Skeletal muscle cell (primary cell): Measurements from ENCODE around the gene ABLIM2.
A peak's percentile ranks its signal among the peaks of the same experiment; 100 is the strongest.

Experiments
- DNase-seq: peaks from one replicate; pipeline ENCODE4 v3.0.0-alpha.2; 2010; ENCODE audit warnings: low read depth
- H3K4me3 ChIP-seq: 2 replicates; pipeline ENCODE4 v1.5.1; 2011; ENCODE audit warnings: low read depth, mild to moderate bottlenecking, control low read depth, low read length, moderate library complexity

The ABLIM2 gene

GRCh38 chr4:8112036-8112576 is 46.5 kb downstream of the ABLIM2 start:
- DNase-seq, result no peak
- H3K4me3 ChIP-seq, result no peak overlapping the region

- no peak for DNase-seq
- H3K4me3 ChIP-seq, result no peak overlapping the region
These were observed 48.3 kb downstream of the ABLIM2 start for GRCh38 chr4:8110071-8110986.

GRCh38 chr4:8109406-8110065 is 49.1 kb downstream of the ABLIM2 start:
- no peak overlapping the region for H3K4me3 ChIP-seq
- DNase-seq, result no peak

DNA sequence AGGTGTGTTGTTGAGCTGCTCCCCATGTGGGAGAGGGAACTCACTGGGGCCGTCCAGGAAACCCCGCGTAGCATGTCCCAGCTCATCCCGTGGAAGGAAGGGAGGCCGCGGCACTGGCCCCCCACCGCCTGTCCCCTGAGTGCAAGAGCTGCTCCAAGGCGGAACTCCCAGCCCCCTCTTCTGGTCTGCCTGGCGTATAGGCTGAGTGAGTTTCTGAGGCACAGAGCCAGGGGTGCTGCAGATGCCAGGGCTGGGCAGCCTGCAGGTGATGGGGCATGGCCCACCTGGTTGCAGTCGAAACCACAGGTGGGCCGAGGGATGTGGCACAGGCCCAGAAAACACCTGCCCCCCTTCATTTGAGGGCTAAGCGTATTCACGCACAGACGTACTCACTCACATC is 49.6 kb downstream of the ABLIM2 start:
- no peak overlapping the region for H3K4me3 ChIP-seq
- DNase-seq, result no peak

- no peak for DNase-seq
- no peak overlapping the region for H3K4me3 ChIP-seq
These were observed 50.4 kb downstream of the ABLIM2 start for GRCh38 chr4:8108261-8108660.

GRCh38 chr4:8107146-8107657 is 51.4 kb downstream of the ABLIM2 start:
- H3K4me3 ChIP-seq, result no peak overlapping the region

DNA sequence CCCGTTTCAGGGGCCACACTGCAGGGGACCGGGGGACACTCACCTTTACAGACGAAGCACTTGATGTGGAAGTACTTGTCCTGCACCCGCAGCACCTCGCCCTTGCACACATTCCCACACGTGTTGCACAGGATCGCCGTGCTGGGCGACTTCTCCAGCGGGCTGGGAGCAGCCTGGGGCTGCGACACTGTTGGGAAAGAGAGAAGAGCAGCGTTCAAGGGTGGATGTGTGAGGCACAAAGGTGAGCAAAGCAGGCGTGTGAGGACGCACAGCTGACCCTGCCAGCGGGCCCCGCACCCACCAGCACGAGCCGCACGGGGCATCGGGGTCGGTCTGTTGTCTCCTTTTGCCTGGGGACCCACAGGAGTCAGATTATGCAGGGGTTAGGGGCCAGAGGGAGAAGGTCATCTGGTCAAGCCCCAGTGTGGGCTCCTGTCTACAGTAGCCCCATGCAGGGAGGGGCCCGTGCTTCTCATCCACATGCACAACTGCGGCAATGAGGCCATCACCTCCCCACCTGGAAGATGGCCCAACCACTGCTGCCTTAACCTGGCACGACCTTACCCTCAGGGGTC is 52.1 kb downstream of the ABLIM2 start:
- no peak for DNase-seq
- H3K4me3 ChIP-seq, result no peak overlapping the region

More at GRCh38 chr4:8107146-8107657, 51.4 kb downstream of the ABLIM2 start:
- no peak for DNase-seq

DNA sequence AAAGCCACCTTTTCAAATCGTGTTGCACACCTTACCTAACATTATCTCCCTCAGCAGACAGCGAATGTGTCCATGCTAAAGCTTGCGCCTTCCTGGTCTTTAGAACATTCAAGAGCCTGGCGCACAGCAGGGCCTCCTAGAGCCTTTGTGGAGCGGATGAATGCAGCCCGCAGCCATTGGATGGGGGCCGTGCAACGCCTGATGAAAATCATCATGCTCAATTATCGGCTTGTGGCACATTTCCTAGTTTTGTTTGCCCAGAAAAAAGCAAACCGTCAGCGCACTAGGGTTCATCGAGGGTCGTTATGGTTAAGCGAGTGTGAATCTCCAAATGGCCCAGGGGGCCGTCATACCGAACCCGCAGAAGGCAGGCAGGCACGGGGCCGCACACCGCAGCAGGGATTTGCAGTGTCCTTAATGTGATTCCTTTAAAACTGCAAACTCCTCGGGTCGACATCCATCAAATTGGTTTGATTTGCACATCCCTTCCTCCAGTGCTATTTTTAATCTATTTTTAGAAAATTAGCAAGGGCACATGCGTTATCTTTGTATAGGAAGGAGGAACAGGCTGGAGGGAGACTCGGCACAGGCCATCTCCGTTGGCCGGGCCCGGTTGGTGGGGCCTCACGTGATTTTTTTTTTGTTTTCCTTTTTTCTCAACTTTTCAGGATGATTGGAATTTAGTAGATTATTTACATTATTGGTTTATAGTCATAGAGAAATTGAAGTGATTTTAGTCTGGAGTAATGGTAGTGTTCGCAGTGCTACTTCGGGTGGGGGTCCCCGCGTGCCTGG is 53.1 kb downstream of the ABLIM2 start:
- no peak overlapping the region for H3K4me3 ChIP-seq
- DNase-seq, result no peak

DNA sequence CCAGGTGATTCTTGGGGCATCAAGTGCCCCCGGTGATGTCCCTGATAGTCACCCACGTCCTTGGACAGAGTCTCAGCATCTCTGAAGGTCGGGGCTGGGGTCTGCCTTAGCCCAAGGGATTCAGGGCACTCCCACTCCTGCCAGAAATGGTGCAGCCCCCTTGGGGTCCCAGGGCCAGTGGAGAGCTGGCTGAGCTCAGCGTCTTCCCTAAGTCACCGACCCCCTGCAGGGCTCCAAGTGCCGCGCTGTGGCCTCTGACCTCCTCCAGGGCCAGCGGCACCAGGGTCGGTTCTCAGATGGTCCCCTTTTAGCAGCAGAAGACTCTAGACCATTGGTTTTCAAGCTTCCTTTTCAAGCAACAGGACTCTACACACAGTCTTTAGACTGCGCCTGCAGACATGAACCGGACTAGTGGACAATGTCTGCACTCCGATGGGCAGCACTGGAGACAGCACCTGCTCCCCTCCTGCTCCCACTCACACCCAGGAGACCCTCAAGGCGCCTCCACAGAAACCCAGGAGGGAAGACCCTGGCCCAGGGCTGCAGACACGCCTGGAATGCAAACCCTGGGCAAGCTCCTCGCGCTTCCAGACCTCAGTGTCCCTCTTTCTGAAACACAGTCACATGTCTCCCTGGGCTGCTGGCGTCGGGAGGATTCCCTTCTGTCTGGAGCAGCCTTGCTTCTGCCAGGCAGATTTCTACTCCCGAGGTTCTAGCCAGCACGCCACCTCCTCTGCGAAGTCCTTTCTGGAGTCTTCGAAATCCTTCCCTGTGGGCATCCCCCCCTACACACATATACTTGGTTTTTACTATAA is 53.9 kb downstream of the ABLIM2 start:
- no peak for DNase-seq
- no peak overlapping the region for H3K4me3 ChIP-seq

GRCh38 chr4:8103421-8104390 is 54.9 kb downstream of the ABLIM2 start:
- no peak for DNase-seq
- no peak overlapping the region for H3K4me3 ChIP-seq

DNA sequence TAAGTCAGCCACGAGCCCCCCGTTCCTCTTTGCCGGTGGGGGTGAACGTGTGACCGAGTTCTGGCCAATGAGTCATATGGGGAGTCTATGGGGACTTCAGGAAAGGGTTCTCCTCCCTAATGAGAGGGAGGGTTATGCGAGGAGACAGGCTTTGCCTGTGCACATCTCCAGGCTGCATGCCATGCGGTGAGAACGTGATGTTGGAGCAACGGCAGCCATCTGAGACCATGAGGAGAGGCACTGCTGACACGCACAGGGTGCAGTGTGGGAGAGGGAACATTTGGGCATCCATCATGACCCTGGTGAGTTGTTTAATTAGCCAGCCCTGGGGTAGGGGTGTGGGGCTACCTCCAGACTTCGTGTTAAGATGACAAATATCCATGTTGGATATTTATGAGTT is 55.8 kb downstream of the ABLIM2 start:
- no peak overlapping the region for H3K4me3 ChIP-seq
- DNase-seq, result no peak

- DNase-seq, result no peak
- no peak overlapping the region for H3K4me3 ChIP-seq
These were observed 56.6 kb downstream of the ABLIM2 start for GRCh38 chr4:8102076-8102355.

GRCh38 chr4:8101213-8102075 is 57.2 kb downstream of the ABLIM2 start:
- H3K4me3 ChIP-seq, result no peak overlapping the region
- DNase-seq, result peak; percentile 15

- no peak overlapping the region for H3K4me3 ChIP-seq
- no peak for DNase-seq
These were observed 58.6 kb downstream of the ABLIM2 start for GRCh38 chr4:8099981-8100464.

DNA sequence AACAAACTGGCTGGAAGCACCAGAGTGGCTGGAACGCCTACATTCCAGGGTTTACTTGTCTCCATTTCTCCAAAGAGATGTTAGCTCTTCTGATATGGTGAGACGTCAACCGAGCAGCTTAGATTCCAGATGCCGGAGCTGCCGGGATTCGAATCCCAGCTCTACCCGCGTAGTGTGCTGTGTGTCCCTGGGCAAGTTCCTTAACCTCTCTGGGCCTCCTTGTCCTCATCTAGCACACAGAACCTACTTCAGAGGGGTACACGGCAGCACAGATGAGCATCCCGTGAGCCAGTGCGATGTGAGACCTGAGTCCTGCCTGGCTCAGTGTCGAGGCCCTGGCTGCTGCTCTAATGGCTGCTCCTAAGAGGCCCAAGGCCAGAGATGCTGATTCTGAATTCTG is 60.1 kb downstream of the ABLIM2 start:
- no peak for DNase-seq
- H3K4me3 ChIP-seq, result no peak overlapping the region

- H3K4me3 ChIP-seq, result no peak overlapping the region
- no peak for DNase-seq
These were observed 60.8 kb downstream of the ABLIM2 start for GRCh38 chr4:8097721-8098345.
